ENCODE results near the gene STRAP.
A peak's percentile ranks its signal among the peaks of the same experiment; 100 is the strongest.
"Not testable (repeated sequence)": the region's sequence is repeated elsewhere in the genome, so short reads cannot be mapped to it uniquely, and the experiment has no call there.

The STRAP gene

GRCh38 chr12:15924956-15925355 is 42.8 kb downstream of the STRAP start:
- no peak for DNase-seq

- DNase-seq: no peak
These were observed 46.2 kb downstream of the STRAP start for GRCh38 chr12:15928346-15928745.

- DNase-seq: peak in 23 of 56 donors; percentile 1 to 50 (median 9)
These were observed 46.8 kb downstream of the STRAP start for GRCh38 chr12:15928870-15929571.

GRCh38 chr12:15931590-15932053 is 49.4 kb downstream of the STRAP start:
- DNase-seq: peak in 1 of 56 donors; percentile 1

GRCh38 chr12:15932327-15932726 is 50.1 kb downstream of the STRAP start:
- DNase-seq: no peak

GRCh38 chr12:15932971-15933370 is 50.8 kb downstream of the STRAP start:
- DNase-seq: no peak

GRCh38 chr12:15933751-15934150 is 51.6 kb downstream of the STRAP start:
- no peak for DNase-seq

- no peak for DNase-seq
These were observed 54.6 kb downstream of the STRAP start for GRCh38 chr12:15936751-15937150.

- DNase-seq: no peak
These were observed 55.7 kb downstream of the STRAP start for GRCh38 chr12:15937902-15938301.

- no peak for DNase-seq
These were observed 56.9 kb downstream of the STRAP start for GRCh38 chr12:15939111-15939510.

GRCh38 chr12:15942475-15942874 is 60.3 kb downstream of the STRAP start:
- no peak for DNase-seq

GRCh38 chr12:15943519-15943918 is 61.3 kb downstream of the STRAP start:
- DNase-seq: not testable (repeated sequence)

GRCh38 chr12:15948461-15948860 is 66.3 kb downstream of the STRAP start:
- not testable (repeated sequence) for DNase-seq
